G401 (cell line): ENCODE measurements around the gene ILK. TPM values are rescaled to one million over a fixed set of nuclear protein-coding genes. Genes with fewer than 3 reads are reported as not detected.

ENCODE experiments used
- DNase-seq: peaks from one replicate; pipeline ENCODE4 v3.0.0-alpha.2; 2015; ENCODE audit warnings: low spot score
- in situ Hi-C: cut with HindIII; loops from 2 replicates; pipeline ENCODE4 v1.10.0; 2016; ENCODE audit warnings: low sequenced_read_pairs, mixed read lengths
- total RNA-seq: library from RNA; depleted of rRNA; stranded (reverse); fragments of >200 nt; shearing (Covaris generic); gene quantifications from 2 replicates; pipeline ENCODE4 v1.2.3, GENCODE V29; 2014

The ILK gene
- total RNA-seq, 1 experiment from 2014 or later: 149 TPM

GRCh38 chr11:6571434-6572008 lies 32.1 kb upstream of the ILK start:
- DNase-seq: no peak
- in situ Hi-C loops: no loop called here

DNA sequence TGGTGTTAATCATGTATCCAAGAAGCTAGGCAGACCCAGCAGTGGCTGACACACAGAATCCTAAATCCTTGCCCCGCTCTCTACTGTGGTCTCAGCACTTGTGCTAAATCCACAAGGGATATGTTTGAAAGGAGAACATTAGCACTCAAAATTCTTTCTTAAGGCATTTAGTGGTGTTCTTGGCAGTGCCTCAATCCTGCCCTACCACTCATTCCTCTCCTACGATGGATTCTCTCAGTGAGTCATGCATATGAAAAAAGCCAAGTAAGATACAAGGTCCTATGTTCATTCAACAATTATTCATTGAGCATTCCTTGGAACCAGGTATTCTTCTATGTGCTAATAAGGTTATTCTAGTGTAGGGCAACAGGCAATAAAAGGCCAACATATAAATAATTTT lies 31.4 kb upstream of the ILK start:
- in situ Hi-C loops: no loop called here
- DNase-seq: no peak

DNA sequence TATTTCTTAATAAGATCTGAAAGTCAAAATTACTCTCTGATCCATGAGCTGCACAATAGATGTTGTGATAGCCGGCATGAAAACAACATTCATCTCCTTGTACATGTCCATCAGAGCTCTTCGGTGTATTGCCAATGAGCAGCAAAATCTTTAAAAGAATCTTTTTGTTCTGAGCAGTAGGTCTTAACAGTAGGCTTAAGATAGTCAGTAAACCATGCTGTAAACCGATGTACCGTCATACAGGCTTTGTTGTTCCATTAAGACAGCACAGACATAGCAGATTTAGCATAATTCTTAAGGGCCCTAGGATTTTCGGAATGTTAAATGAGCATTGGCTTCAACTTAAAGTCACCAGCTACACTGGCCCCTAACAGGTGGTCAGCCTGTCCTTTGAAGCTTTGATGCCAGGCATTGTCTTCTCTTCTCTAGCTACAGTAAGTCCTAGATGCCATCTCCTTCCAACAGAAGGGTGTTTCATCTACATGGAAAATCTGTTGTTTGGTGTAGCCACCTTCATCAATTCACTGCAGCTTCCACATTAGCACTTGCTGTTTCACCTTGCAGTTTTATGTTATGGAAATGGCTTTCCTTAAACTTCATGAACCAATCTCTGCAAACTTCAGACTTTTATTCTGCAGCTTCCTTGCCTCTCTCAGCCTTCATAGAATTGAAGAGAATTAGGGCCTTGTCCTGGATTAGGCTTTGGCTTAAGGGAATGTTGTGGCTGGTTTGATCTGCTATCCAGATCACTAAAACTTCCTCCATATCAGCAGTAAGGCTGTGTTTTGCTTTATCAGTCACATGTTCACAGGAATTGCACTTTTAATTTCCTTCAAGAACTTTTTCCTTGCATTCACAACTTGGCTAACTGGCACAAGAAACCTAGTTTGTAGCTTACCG lies 28.5 kb upstream of the ILK start:
- in situ Hi-C loops: no loop called here
- DNase-seq: no peak

DNA sequence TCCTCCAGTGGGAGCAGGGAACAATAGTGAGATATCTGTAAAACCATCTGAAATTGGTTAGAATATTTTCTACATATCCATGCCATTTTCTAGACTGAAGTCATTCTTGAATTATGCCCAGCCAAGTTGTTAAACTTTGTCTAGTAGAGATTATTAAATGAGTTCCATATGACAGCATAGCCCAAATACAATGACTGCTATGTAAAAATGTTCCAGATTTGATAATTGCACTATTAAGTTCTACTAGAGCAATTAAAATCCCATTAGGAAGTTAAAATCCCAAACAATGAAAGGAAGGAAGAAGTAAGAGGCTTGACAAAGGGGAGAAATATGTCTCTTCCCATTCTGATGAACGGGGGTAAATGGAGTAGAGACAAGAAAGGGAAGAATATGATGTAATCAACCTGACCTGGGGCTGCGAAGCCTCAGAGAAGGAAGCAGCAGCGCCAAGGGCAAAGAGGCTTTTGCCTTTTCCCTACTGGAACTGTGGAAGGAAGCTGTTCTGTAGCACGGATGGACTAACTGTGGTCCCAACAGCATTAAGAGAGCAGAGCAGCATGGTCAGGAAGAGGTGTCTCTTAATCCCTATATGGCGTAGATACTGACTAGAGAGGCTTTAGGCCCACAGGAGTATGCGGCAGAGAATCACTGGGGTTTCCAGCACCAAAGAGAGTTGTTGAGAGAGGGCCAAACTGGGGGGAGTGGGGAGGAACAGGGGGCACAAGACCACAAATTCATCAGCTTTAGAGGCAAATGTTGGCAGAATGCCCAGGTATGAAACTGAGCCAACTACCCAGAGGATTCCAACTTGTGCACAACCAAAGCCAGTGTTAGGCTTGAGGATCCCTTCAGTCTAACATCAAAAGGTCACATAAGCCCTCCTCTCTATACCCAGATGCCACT lies 26.9 kb upstream of the ILK start:
- DNase-seq: peak; percentile 58
- in situ Hi-C loops: no loop called here

- in situ Hi-C loops: no loop called here
- no peak for DNase-seq
These were observed 25.4 kb upstream of the ILK start for GRCh38 chr11:6578134-6578533.

- no peak for DNase-seq
These were observed 23.9 kb upstream of the ILK start for GRCh38 chr11:6579681-6580080.

GRCh38 chr11:6583584-6583983 lies 20.0 kb upstream of the ILK start:
- DNase-seq: no peak
- in situ Hi-C loops: no loop called here

More at GRCh38 chr11:6579681-6580080, 23.9 kb upstream of the ILK start:
- in situ Hi-C loops: no loop called here

DNA sequence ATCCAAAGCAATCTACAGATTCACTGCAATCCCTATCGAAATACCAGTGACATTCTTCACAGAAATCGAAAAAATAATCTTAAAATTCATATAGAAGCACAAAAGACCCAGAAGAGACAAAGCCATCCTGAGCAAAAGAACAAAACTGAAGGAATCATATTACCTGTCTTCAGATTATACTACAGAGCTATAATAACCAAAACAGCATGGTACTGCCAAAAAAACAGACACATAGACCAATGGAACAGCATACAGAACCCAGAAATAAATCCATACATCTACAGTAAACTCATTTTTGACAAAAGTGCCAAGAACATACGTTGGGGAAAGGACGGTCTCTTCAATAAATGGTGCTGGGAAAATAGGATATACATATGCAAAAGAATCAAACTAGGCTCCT lies 19.0 kb upstream of the ILK start:
- no peak for DNase-seq
- in situ Hi-C loops: no loop called here

GRCh38 chr11:6586434-6587359 lies 16.9 kb upstream of the ILK start:
- in situ Hi-C loops: no loop called here
- DNase-seq: no peak

DNA sequence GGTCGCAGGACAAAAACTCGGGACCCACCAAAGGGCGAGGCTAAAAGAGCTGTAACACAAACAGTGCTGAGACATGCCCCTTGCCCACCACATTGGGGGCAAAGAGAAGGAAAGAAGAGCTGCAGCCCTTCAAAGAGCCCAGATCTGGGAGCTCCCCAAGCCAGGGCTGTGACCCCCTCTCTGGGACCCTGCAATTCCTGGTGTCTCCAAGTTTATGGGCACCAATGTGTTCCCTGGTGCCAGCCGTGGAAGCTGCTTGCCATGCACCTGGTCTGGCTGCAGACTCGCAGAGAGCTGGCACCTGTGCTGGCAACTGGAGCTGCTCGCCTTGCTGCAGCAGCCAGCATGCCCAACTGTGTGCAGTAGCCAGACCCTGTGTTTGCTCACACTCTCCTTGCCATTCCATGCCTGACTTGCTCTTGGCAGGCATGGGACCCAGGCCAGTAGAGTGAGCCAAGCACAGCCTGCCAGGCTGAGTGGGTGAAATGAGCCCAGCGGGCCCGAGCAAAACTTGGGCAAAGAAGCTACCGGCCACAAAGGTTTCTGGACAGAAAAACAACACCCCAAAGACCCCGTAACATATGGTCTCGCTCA lies 16.1 kb upstream of the ILK start:
- in situ Hi-C loops: no loop called here
- DNase-seq: peak; percentile 88

- no peak for DNase-seq
- in situ Hi-C loops: no loop called here
These were observed 15.6 kb upstream of the ILK start for GRCh38 chr11:6588018-6588417.

GRCh38 chr11:6594142-6594768 lies 9.3 kb upstream of the ILK start:
- in situ Hi-C loops: no loop called here
- no peak for DNase-seq

GRCh38 chr11:6596239-6596877 lies 7.2 kb upstream of the ILK start:
- peak; percentile 25 for DNase-seq
- in situ Hi-C loops: no loop called here

DNA sequence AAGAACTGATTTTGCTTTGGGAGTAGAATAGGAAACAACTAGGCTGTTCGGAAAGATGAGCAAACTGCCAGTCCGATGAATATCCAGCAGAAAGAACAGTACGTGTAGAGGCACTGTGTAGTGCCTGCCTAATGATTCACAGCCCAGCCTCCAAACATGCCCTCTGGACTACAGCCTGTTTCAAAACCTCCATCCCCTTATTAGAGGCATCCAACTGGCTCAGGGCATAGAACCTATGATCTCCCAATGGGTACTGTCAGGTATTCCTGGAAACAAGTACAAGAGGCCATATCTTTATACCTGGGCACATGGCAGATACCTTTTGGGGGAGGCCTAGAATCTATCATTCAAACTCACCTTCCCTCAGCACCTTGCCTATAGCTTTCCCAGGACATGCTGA lies 5.0 kb upstream of the ILK start:
- in situ Hi-C loops: no loop called here
- no peak for DNase-seq

DNA sequence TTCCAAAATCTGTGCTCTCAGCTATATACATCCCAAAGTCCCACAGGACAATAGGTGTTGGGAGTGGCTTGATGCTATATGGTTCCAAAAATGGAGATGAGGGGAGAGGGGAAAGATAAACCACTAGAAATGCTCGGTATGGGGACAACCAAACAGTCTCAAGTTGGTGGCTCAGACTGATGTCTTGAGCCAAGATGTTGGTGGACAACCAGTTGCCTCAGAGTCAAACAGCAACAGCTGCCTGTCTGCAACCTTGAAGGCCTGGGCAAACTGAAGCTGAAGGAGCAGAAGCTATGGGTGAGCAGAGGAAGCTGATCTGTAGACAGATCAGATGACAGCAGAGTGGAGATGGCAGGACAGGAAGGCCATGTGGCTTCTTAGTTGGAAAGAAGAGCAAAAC lies 4.1 kb upstream of the ILK start:
- DNase-seq: no peak
- in situ Hi-C loops: no loop called here

- in situ Hi-C loops: no loop called here
- DNase-seq: no peak
These were observed 3.6 kb upstream of the ILK start for GRCh38 chr11:6599881-6600390.

- in situ Hi-C loops: no loop called here
- no peak for DNase-seq
These were observed 2.5 kb upstream of the ILK start for GRCh38 chr11:6601041-6601461.
